ENCODE data around the gene ACP7. TPM values are rescaled to one million over a fixed set of nuclear protein-coding genes. Genes with fewer than 3 reads are reported as not detected.

Gene ACP7
- total and polyA plus RNA-seq, 2 of the 4 experiments (the other 2 are of a cell fraction): not detected

- no peak for DNase-seq
- no peak overlapping the region for H2AK5ac ChIP-seq (ENCODE audit: low read depth, low read length)
- dilution Hi-C loops (cut with HindIII; ENCODE audit: low sequenced_read_pairs, unreplicated experiment): no loop called here
- H3K79me1 ChIP-seq (ENCODE audit: low read depth in 1 of 2, low read length in 2 of 2): no peaks in the 10 kb centered on the region
- H4K91ac ChIP-seq (ENCODE audit: insufficient read depth, low read depth, low read length): no peak overlapping the region
- H2BK5ac ChIP-seq (ENCODE audit: low read depth, low read length, poor library complexity, severe bottlenecking): no peak overlapping the region
- no CpG with 5 or more reads among the region's 4 CpGs for WGBS, 2 experiments (ENCODE audit: extremely low coverage in 2 of 2, insufficient read length in 1 of 2)
- H3K9me3 ChIP-seq (ENCODE audit: control insufficient read depth, insufficient read depth, low read length): no peaks in the 10 kb centered on the region
- TF ChIP-seq POLR2A (IDR thresholded peaks at IDR 0.05; ENCODE audit: low read depth, low read length) (no peak), MXI1 (IDR thresholded peaks at IDR 0.05; ENCODE audit: borderline replicate concordance, low read depth, low read length) (no peak), CHD1 (IDR thresholded peaks at IDR 0.05; ENCODE audit: low read depth, low read length) (no peak), RAD21 (IDR thresholded peaks at IDR 0.05; ENCODE audit: low read length) (no peak), CTCF (conservative IDR thresholded peaks at IDR 0.05; ENCODE audit: low read depth, low read length) (no peak), USF2 (IDR thresholded peaks at IDR 0.05; ENCODE audit: low read depth, low read length) (no peak)
- no peak overlapping the region for H3K14ac ChIP-seq (replicated peaks; ENCODE audit: low read depth, low read length)
- H2BK15ac ChIP-seq (ENCODE audit: low read depth, low read length): no peak overlapping the region
- intact Hi-C loops (cut with micrococcal nuclease): no loop called here
- no peak overlapping the region for H4K5ac ChIP-seq (ENCODE audit: low read depth, low read length)
- no peaks in the 10 kb centered on the region for H3K9me1 ChIP-seq (ENCODE audit: insufficient read depth, low read length)
- POLR2A ChIA-PET (ENCODE audit: unreplicated experiment): no interaction called here
- H4K20me1 ChIP-seq (ENCODE audit: insufficient read depth, low read length): no peaks in the 10 kb centered on the region
- no peaks in the 10 kb centered on the region for H3K36me3 ChIP-seq (ENCODE audit: control insufficient read depth, insufficient read depth, low read length)
- no peak overlapping the region for H2BK20ac ChIP-seq (ENCODE audit: low read depth, low read length)
- H3K4me1 ChIP-seq (ENCODE audit: control insufficient read depth, insufficient read depth, low read length): no peaks in the 10 kb centered on the region
- no peak overlapping the region for H4K8ac ChIP-seq (ENCODE audit: low read depth in 2 of 2, low read length in 2 of 2)
- in situ Hi-C loops (cut with MboI; ENCODE audit: low sequenced_read_pairs): no loop called here
- no TSS peak for BruUV-seq (replicated peaks)
- H3K9ac ChIP-seq (ENCODE audit: low read depth, low read length): no peak overlapping the region
- no peak overlapping the region for H3K18ac ChIP-seq (ENCODE audit: low read depth, low read length)
- no peak overlapping the region for H3K4me3 ChIP-seq (ENCODE audit: insufficient read depth, low read depth, low read length)
- H3K4me2 ChIP-seq (ENCODE audit: low read depth, low read length): no peak overlapping the region
- H2AK9ac ChIP-seq (replicated peaks; ENCODE audit: low read depth, low read length, poor library complexity): no peak overlapping the region
- no peak overlapping the region for H3K27ac ChIP-seq (ENCODE audit: insufficient read depth, low read length)
- no peak overlapping the region for H2BK120ac ChIP-seq (ENCODE audit: low read depth, low read length)
- no peak overlapping the region for H3K4ac ChIP-seq (ENCODE audit: low read depth, low read length)
- no peak overlapping the region for H3K23ac ChIP-seq (ENCODE audit: low read depth, low read length)
- ATAC-seq (ENCODE audit: low read depth): no peak
- no peak overlapping the region for H2AFZ ChIP-seq (replicated peaks; ENCODE audit: low read length, poor library complexity)
- CTCF ChIA-PET: no interaction called here
- H3K56ac ChIP-seq (ENCODE audit: extremely low read depth, insufficient read depth, low read length): no peak overlapping the region
- H3K27me3 ChIP-seq (ENCODE audit: control insufficient read depth, insufficient read depth, low read length): peaks cover 4% of the 10 kb centered on the region
These were observed 24.0 kb upstream of the ACP7 start for GRCh38 chr19:39060171-39060570.
